Smooth muscle cell of the umbilical artery (primary cell): ENCODE data around the gene MAGEB3. TPM values are rescaled to one million over a fixed set of nuclear protein-coding genes. Genes with fewer than 3 reads are reported as not detected.

Experiments used
- total RNA-seq: library from RNA; depleted of rRNA; stranded (reverse); fragments of >200 nt; gene quantifications from 2 replicates; pipeline ENCODE4 v1.2.3, GENCODE V29; 2014

MAGEB3 gene
- total RNA-seq: not detected in 2 replicates

GRCh38 chrX:30230395-30230794 is at the start of gene MAGEB3:
MAGEB3 (plus strand) TSS chrX:30230657; CDS start chrX:30235925, 5,268 bp downstream.

GRCh38 chrX:30215357-30215843 is 15.1 kb upstream of the MAGEB3 start, which contains the start of gene MAGEB2:
MAGEB2 (plus strand) TSS chrX:30215563; CDS start chrX:30218581, 3,018 bp downstream.

DNA sequence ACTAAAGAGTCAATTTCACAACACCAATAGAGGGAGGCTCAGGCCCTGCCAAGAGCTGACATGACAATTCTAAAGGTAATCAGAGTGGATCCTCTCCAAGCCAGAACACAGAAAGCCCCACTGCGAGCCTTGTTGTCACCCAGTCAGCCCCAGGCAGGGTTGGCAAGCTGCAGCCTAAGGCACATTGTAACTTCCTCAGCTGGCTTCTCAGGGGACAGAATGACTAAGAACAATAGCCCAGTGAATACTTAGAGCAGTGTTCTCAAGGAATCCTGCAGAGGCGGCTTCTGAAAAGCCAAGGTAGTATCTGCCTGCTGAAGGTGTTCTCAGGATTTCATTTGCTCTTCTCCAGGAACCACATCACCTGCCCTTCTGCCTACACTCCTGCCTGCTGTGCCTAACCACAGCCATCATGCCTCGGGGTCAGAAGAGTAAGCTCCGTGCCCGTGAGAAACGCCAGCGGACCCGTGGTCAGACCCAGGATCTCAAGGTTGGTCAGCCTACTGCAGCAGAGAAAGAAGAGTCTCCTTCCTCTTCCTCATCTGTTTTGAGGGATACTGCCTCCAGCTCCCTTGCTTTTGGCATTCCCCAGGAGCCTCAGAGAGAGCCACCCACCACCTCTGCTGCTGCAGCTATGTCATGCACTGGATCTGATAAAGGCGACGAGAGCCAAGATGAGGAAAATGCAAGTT is 11.4 kb downstream of the MAGEB3 start, which contains the start of gene MAGEB4:
MAGEB4 (plus strand) TSS at position 277 of the 692 bp plus-strand sequence; CDS start at position 413, 136 bp downstream.

DNA sequence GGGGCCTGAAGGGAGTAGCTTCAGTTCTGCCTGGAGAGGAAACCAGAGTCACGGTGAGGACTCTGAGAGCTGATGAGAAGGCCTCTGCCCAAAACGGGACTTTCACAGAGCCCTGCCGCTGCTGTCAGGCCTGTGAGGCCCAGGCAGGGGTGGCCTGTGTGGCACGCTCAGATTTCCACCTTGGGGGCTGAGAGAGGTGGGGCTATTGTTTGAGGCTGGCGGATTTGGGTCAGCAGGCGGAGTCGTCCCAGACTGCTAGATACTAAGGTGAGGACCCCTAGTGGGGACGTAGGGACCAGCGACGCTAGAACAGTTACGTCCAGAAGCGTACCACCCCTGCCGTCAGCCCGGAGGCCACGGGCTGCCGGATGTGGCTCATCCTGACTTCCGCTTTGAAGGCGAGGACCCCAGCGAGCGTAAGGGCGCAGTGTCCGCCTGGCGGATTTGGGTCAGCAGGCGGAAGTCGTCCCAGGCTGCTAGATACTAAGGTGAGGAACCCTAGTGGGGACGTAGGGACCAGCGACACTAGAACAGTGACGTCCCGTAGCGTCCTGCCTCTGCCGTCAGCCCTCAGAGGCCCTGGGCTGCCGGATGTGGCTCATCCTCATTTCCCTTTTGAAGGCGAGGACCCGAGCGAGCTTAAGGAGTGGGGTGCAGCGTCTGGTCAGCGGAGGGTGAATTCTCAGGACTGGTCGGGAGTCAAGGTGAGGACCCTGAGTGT is 16.5 kb downstream of the MAGEB3 start, which contains the start of gene MAGEB1:
MAGEB1 (plus strand) TSS at position 378 of the 721 bp plus-strand sequence. CDS start 3,348 bp downstream, outside the sequence.

Other genes starting within 250 kb of the MAGEB3 start
- not detected in 2 replicates for gene MAGEB2, start 15.1 kb upstream of the MAGEB3 start, total RNA-seq
- gene MAGEB4, start 11.3 kb downstream of the MAGEB3 start, total RNA-seq: not detected in 2 replicates
- gene MAGEB1, start 16.5 kb downstream of the MAGEB3 start, total RNA-seq: not detected in 2 replicates
- gene NR0B1, start 78.7 kb downstream of the MAGEB3 start, total RNA-seq: not detected in 2 replicates